Muscle of leg (tissue), 11 donors: ENCODE measurements around the gene SLC8A1. TPM values are rescaled to one million over a fixed set of nuclear protein-coding genes. Genes with fewer than 3 reads are reported as not detected.

ENCODE experiments used
- DNase-seq: peaks from one replicate; pipeline ENCODE4 v3.0.0; 2013
- H3K27ac ChIP-seq: one replicate; pipeline ENCODE4 v1.5.1; 2013; ENCODE audit warnings: mild to moderate bottlenecking, low read length, control low read depth
- H3K27me3 ChIP-seq: one replicate; pipeline ENCODE4 v1.6.1; 2013; ENCODE audit warnings: low read length; ENCODE audit not compliant: control insufficient read depth, insufficient read depth
- H3K36me3 ChIP-seq: one replicate; pipeline ENCODE4 v1.6.1; 2013; ENCODE audit warnings: low read length; ENCODE audit not compliant: control insufficient read depth, insufficient read depth
- H3K4me1 ChIP-seq: one replicate; pipeline ENCODE4 v1.6.1; 2013; ENCODE audit warnings: low read length; ENCODE audit not compliant: control insufficient read depth, insufficient read depth
- H3K4me3 ChIP-seq: one replicate; pipeline ENCODE4 v1.5.1; 2013; ENCODE audit warnings: low read length, control low read depth
- H3K9me3 ChIP-seq: replicated peaks from 2 replicates; pipeline ENCODE4 v1.6.1; 2013; ENCODE audit warnings: low read depth, low read length; ENCODE audit not compliant: control insufficient read depth
- WGBS: methylation state at CpG from one replicate; pipeline ENCODE4 v1.1.5; 2013; ENCODE audit warnings: missing lambda C conversion rate; ENCODE audit not compliant: insufficient coverage; 5-methylcytosine and 5-hydroxymethylcytosine counted together
- polyA plus RNA-seq, 8 donors: library from polyadenylated mRNA; unstranded; fragments of 120-200 nt; gene quantifications; one replicate each; pipeline versions ENCODE4 v1.2.1 to v1.2.3, GENCODE V29; 2013; ENCODE audit warnings: inconsistent platforms in 1 of 8, low replicate concordance in 1 of 8; ENCODE audit not compliant: insufficient read length in 8 of 8, insufficient read depth in 1 of 8
- total RNA-seq: library from RNA; stranded (reverse); fragments of 120-200 nt; gene quantifications from one replicate; pipeline ENCODE4 v1.2.4, GENCODE V29; 2013

The SLC8A1 gene
- total and polyA plus RNA-seq, 9 donors: 4.9 to 36.8 (median 8.9) TPM

GRCh38 chr2:40130251-40130994 lies 321.5 kb downstream of the SLC8A1 start:
- Histone ChIP-seq H3K27ac (no peak overlapping the region), H3K9me3 (no peaks in the 10 kb centered on the region), H3K4me3 (no peak overlapping the region), H3K27me3 (no peaks in the 10 kb centered on the region), H3K36me3 (no peaks in the 10 kb centered on the region), H3K4me1 (peaks cover 8% of the 10 kb centered on the region)
- WGBS: 67% methylated on average over 1 of the region's 4 CpGs
- peak; percentile 32 for DNase-seq

GRCh38 chr2:40129725-40130124 lies 322.2 kb downstream of the SLC8A1 start:
- Histone ChIP-seq H3K27ac (no peak overlapping the region), H3K9me3 (no peaks in the 10 kb centered on the region), H3K27me3 (no peaks in the 10 kb centered on the region), H3K4me3 (no peak overlapping the region), H3K36me3 (no peaks in the 10 kb centered on the region), H3K4me1 (peaks cover 8% of the 10 kb centered on the region)
- DNase-seq: no peak
- WGBS: no CpG with 5 or more reads among the region's 1 CpG

GRCh38 chr2:40128796-40129195 lies 323.1 kb downstream of the SLC8A1 start:
- 100% methylated on average over 1 of the region's 1 CpG for WGBS
- no peak for DNase-seq
- H3K27ac ChIP-seq: no peak overlapping the region
- no peaks in the 10 kb centered on the region for H3K9me3 ChIP-seq
- H3K36me3 ChIP-seq: no peaks in the 10 kb centered on the region
- peaks cover 8% of the 10 kb centered on the region for H3K4me1 ChIP-seq
- no peak overlapping the region for H3K4me3 ChIP-seq
- H3K27me3 ChIP-seq: no peaks in the 10 kb centered on the region

GRCh38 chr2:40127890-40128557 lies 323.9 kb downstream of the SLC8A1 start:
- whole genome bisulfite sequencing: no CpG with 5 or more reads among the region's 5 CpGs
- H3K27ac ChIP-seq: no peak overlapping the region
- H3K4me3 ChIP-seq: no peak overlapping the region
- peaks cover 8% of the 10 kb centered on the region for H3K4me1 ChIP-seq
- no peaks in the 10 kb centered on the region for H3K9me3 ChIP-seq
- DNase-seq: peak; percentile 54
- no peaks in the 10 kb centered on the region for H3K27me3 ChIP-seq
- H3K36me3 ChIP-seq: no peaks in the 10 kb centered on the region

GRCh38 chr2:40127146-40127545 lies 324.7 kb downstream of the SLC8A1 start:
- Histone ChIP-seq H3K27me3 (no peaks in the 10 kb centered on the region), H3K4me1 (peaks cover 8% of the 10 kb centered on the region), H3K4me3 (no peak overlapping the region), H3K27ac (no peak overlapping the region), H3K9me3 (no peaks in the 10 kb centered on the region), H3K36me3 (no peaks in the 10 kb centered on the region)
- WGBS: no CpG with 5 or more reads among the region's 3 CpGs
- no peak for DNase-seq

GRCh38 chr2:40126006-40126405 lies 325.9 kb downstream of the SLC8A1 start:
- DNase-seq: no peak
- WGBS: no CpG with 5 or more reads among the region's 3 CpGs
- H3K36me3 ChIP-seq: no peaks in the 10 kb centered on the region
- no peaks in the 10 kb centered on the region for H3K9me3 ChIP-seq
- no peak overlapping the region for H3K27ac ChIP-seq
- H3K4me3 ChIP-seq: no peak overlapping the region
- peaks cover 8% of the 10 kb centered on the region for H3K4me1 ChIP-seq
- H3K27me3 ChIP-seq: no peaks in the 10 kb centered on the region

GRCh38 chr2:40123746-40124145 lies 328.1 kb downstream of the SLC8A1 start:
- Histone ChIP-seq H3K4me1 (peaks cover 7% of the 10 kb centered on the region), H3K36me3 (no peaks in the 10 kb centered on the region), H3K9me3 (no peaks in the 10 kb centered on the region), H3K4me3 (no peak overlapping the region), H3K27ac (no peak overlapping the region), H3K27me3 (no peaks in the 10 kb centered on the region)
- no peak for DNase-seq
- WGBS: no CpG with 5 or more reads among the region's 3 CpGs

GRCh38 chr2:40123326-40123725 lies 328.6 kb downstream of the SLC8A1 start:
- H3K27ac ChIP-seq: no peak overlapping the region
- WGBS: no CpG with 5 or more reads among the region's 1 CpG

GRCh38 chr2:40120957-40121356 lies 330.9 kb downstream of the SLC8A1 start:
- no peaks in the 10 kb centered on the region for H3K27me3 ChIP-seq
- H3K4me3 ChIP-seq: no peak overlapping the region
- H3K4me1 ChIP-seq: no peaks in the 10 kb centered on the region
- H3K36me3 ChIP-seq: no peaks in the 10 kb centered on the region
- no peak overlapping the region for H3K27ac ChIP-seq
- WGBS: 63% methylated on average over 2 of the region's 5 CpGs
- no peaks in the 10 kb centered on the region for H3K9me3 ChIP-seq
- DNase-seq: no peak

More at GRCh38 chr2:40123326-40123725, 328.6 kb downstream of the SLC8A1 start:
- Histone ChIP-seq H3K27me3 (no peaks in the 10 kb centered on the region), H3K9me3 (no peaks in the 10 kb centered on the region), H3K4me1 (peaks cover 5% of the 10 kb centered on the region), H3K4me3 (no peak overlapping the region), H3K36me3 (no peaks in the 10 kb centered on the region)
- no peak for DNase-seq

- Histone ChIP-seq H3K36me3 (no peaks in the 10 kb centered on the region), H3K4me3 (no peak overlapping the region), H3K27me3 (no peaks in the 10 kb centered on the region), H3K27ac (no peak overlapping the region), H3K4me1 (no peaks in the 10 kb centered on the region), H3K9me3 (no peaks in the 10 kb centered on the region)
- no peak for DNase-seq
- WGBS: 56% methylated on average over 1 of the region's 3 CpGs
These were observed 331.9 kb downstream of the SLC8A1 start for GRCh38 chr2:40120026-40120425.
